Endodermal cell (in vitro differentiated cells): ENCODE results near the gene NSMCE1. TPM values are rescaled to one million over a fixed set of nuclear protein-coding genes. Genes with fewer than 3 reads are reported as not detected.

Source experiments
- DNase-seq: peaks from one replicate; pipeline ENCODE4 v3.0.0-alpha.2; 2017
- H3K27ac ChIP-seq: 2 replicates; pipeline ENCODE4 v1.5.1; 2013; ENCODE audit warnings: mild to moderate bottlenecking, low read depth, low read length, moderate library complexity
- H3K27me3 ChIP-seq: 2 replicates; pipeline ENCODE4 v1.6.1; 2013; ENCODE audit warnings: mild to moderate bottlenecking, low read length, moderate library complexity; ENCODE audit not compliant: insufficient read depth, control insufficient read depth, poor library complexity, severe bottlenecking
- H3K36me3 ChIP-seq: 2 replicates; pipeline ENCODE4 v1.7.0; 2013; ENCODE audit warnings: mild to moderate bottlenecking, low read length, moderate library complexity; ENCODE audit not compliant: control insufficient read depth, insufficient read depth
- H3K4me1 ChIP-seq: one replicate; pipeline ENCODE4 v1.7.0; 2013; ENCODE audit warnings: low read length; ENCODE audit not compliant: control insufficient read depth, insufficient read depth
- H3K4me3 ChIP-seq: 2 replicates; pipeline ENCODE4 v1.5.1; 2013; ENCODE audit warnings: mild to moderate bottlenecking, low read length, moderate library complexity
- H3K9ac ChIP-seq: 2 replicates; pipeline ENCODE4 v1.6.1; 2013; ENCODE audit warnings: mild to moderate bottlenecking, low read length, moderate library complexity; ENCODE audit not compliant: poor library complexity, severe bottlenecking; ENCODE audit errors: extremely low read depth
- H3K9me3 ChIP-seq: 2 replicates; pipeline ENCODE4 v1.6.1; 2013; ENCODE audit warnings: mild to moderate bottlenecking, low read length, moderate library complexity; ENCODE audit not compliant: control insufficient read depth
- H3K27ac Mint-ChIP-seq: 2 replicates; pipeline ENCODE4 v1.8.0; 2020; ENCODE audit warnings: mixed read lengths
- H3K27me3 Mint-ChIP-seq: 2 replicates; pipeline ENCODE4 v1.8.0; 2021; ENCODE audit warnings: mild to moderate bottlenecking, mixed read lengths; ENCODE audit not compliant: insufficient read depth
- H3K36me3 Mint-ChIP-seq: 2 replicates; pipeline ENCODE4 v1.8.0; 2020; ENCODE audit warnings: low read depth, mixed read lengths
- H3K4me1 Mint-ChIP-seq: 2 replicates; pipeline ENCODE4 v1.8.0; 2020; ENCODE audit warnings: mixed read lengths
- H3K4me3 Mint-ChIP-seq: 2 replicates; pipeline ENCODE4 v1.8.0; 2020; ENCODE audit warnings: mild to moderate bottlenecking, moderate library complexity, mixed read lengths
- H3K9me3 Mint-ChIP-seq: 2 replicates; pipeline ENCODE4 v1.8.0; 2020; ENCODE audit warnings: mild to moderate bottlenecking, mixed read lengths
- CTCF ChIP-seq: fragments of 200-600 bp; sonication (generic); conservative IDR thresholded peaks from 2 replicates; pipeline ENCODE4 v1.5.0; 2021; ENCODE audit warnings: antibody characterized with exemption, mild to moderate bottlenecking
- WGBS, 2 experiments: methylation state at CpG; one replicate each; pipeline versions ENCODE4 v1.1.5 to v1.1.7; 2013; ENCODE audit warnings: missing lambda C conversion rate in 2 of 2, mixed read lengths in 1 of 2; ENCODE audit not compliant: insufficient coverage in 1 of 2, insufficient read length in 1 of 2; 5-methylcytosine and 5-hydroxymethylcytosine counted together
- total RNA-seq, 2 donors: library from RNA; stranded (reverse); fragmentation: NEBNext Ultra II Directional in 1 of 2; extraction: Animal tissue kit (Norgen Biotek cat#: 25700) in 1 of 2; gene quantifications; 2 replicates in 1 of 2; 3 replicates in 1 of 2; pipeline ENCODE4 v1.2.1, GENCODE V29; 2021

NSMCE1 gene
- total RNA-seq, 2 donors from 2014 or later, result 22.3 to 22.4 TPM

- Mint-ChIP-seq H3K4me1 (peaks cover 27% of the 10 kb centered on the region), H3K9me3 (peaks cover 11% of the 10 kb centered on the region), H3K4me3 (no peak overlapping the region), H3K27ac (no peak overlapping the region), H3K27me3 (peaks cover 9% of the 10 kb centered on the region), H3K36me3 (no peaks in the 10 kb centered on the region)
- Histone ChIP-seq H3K27me3 (no peaks in the 10 kb centered on the region), H3K4me3 (no peak overlapping the region), H3K9me3 (no peaks in the 10 kb centered on the region), H3K36me3 (no peaks in the 10 kb centered on the region), H3K9ac (no peak overlapping the region), H3K4me1 (peaks cover 4% of the 10 kb centered on the region), H3K27ac (no peak overlapping the region)
- peak; percentile 63 for TF ChIP-seq CTCF
- 90 to 92% methylated on average over 3 to 6 of the region's 6 CpGs for WGBS, 2 experiments
- no peak for DNase-seq
Observed at GRCh38 chr16:27193300-27193990, 75.1 kb downstream of the NSMCE1 start.

DNA sequence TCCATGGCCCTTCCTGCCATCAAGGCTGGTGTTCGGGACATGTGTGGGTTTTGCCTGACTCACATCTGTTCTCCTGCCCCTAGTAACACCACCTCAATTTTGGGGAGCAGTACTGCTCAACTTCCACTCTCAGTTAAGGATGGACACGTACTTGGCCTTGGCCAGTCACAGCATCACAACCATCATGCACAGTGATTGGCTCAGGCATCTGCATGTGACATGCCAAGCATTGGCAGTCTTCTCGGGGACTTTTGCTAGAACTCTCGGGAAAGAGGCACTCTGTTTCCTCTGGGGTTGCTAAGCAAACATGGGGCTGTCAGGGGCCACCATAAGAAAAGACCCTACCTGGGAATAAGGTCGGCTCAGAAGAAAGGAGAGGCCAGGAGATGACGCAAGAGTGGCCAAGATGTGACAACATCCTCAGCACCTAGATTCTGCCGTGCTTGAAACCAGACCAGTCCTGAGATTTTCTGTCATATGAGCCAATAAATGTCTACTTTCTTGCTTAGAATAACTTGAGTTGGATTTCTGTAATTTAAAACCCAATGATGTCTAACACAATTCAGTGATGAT, 77.1 kb downstream of the NSMCE1 start:
- Histone ChIP-seq H3K9ac (no peak overlapping the region), H3K4me3 (no peak overlapping the region), H3K36me3 (no peaks in the 10 kb centered on the region), H3K9me3 (no peaks in the 10 kb centered on the region), H3K27me3 (no peaks in the 10 kb centered on the region), H3K4me1 (no peaks in the 10 kb centered on the region), H3K27ac (no peak overlapping the region)
- no peaks in the 10 kb centered on the region for H3K36me3 Mint-ChIP-seq
- 88 to 91% methylated on average over 5 to 7 of the region's 7 CpGs for WGBS, 2 experiments
- peaks cover 11% of the 10 kb centered on the region for H3K9me3 Mint-ChIP-seq
- no peak overlapping the region for H3K4me3 Mint-ChIP-seq
- no peak for DNase-seq
- H3K27me3 Mint-ChIP-seq, result peaks cover 9% of the 10 kb centered on the region
- no peak overlapping the region for H3K27ac Mint-ChIP-seq
- TF ChIP-seq CTCF, result no peak
- H3K4me1 Mint-ChIP-seq, result peaks cover 11% of the 10 kb centered on the region

GRCh38 chr16:27190316-27190871, 78.2 kb downstream of the NSMCE1 start:
- TF ChIP-seq CTCF, result no peak
- no peak overlapping the region for H3K27ac ChIP-seq
- Mint-ChIP-seq H3K4me3 (no peak overlapping the region), H3K27me3 (peaks cover 6% of the 10 kb centered on the region), H3K4me1 (peaks cover 11% of the 10 kb centered on the region), H3K36me3 (no peaks in the 10 kb centered on the region), H3K9me3 (peaks cover 11% of the 10 kb centered on the region), H3K27ac (no peak overlapping the region)
- WGBS, 2 experiments, result 94 to 97% methylated on average over 11 to 12 of the region's 12 CpGs
- no peaks in the 10 kb centered on the region for H3K27me3 ChIP-seq
- H3K9me3 ChIP-seq, result no peaks in the 10 kb centered on the region
- H3K4me1 ChIP-seq, result no peaks in the 10 kb centered on the region
- no peaks in the 10 kb centered on the region for H3K36me3 ChIP-seq
- DNase-seq, result no peak
- no peak overlapping the region for H3K9ac ChIP-seq
- no peak overlapping the region for H3K4me3 ChIP-seq
